Astrocyte (in vitro differentiated cells and primary cell): ENCODE data around the gene PUSL1.

Experiments
- EZH2 ChIP-seq: IDR thresholded peaks from 2 replicates; pipeline ENCODE4 v1.6.1; 2012; ENCODE audit warnings: mild to moderate bottlenecking, low read length, inconsistent platforms; ENCODE audit not compliant: insufficient read depth
- TF ChIP-seq, protein P1 (sequence below): IDR thresholded peaks from 2 replicates; pipeline ENCODE4 v1.5.1; 2011; ENCODE audit warnings: low read depth, mild to moderate bottlenecking, inconsistent platforms, low read length, moderate library complexity; ENCODE audit not compliant: insufficient read depth

DNA sequence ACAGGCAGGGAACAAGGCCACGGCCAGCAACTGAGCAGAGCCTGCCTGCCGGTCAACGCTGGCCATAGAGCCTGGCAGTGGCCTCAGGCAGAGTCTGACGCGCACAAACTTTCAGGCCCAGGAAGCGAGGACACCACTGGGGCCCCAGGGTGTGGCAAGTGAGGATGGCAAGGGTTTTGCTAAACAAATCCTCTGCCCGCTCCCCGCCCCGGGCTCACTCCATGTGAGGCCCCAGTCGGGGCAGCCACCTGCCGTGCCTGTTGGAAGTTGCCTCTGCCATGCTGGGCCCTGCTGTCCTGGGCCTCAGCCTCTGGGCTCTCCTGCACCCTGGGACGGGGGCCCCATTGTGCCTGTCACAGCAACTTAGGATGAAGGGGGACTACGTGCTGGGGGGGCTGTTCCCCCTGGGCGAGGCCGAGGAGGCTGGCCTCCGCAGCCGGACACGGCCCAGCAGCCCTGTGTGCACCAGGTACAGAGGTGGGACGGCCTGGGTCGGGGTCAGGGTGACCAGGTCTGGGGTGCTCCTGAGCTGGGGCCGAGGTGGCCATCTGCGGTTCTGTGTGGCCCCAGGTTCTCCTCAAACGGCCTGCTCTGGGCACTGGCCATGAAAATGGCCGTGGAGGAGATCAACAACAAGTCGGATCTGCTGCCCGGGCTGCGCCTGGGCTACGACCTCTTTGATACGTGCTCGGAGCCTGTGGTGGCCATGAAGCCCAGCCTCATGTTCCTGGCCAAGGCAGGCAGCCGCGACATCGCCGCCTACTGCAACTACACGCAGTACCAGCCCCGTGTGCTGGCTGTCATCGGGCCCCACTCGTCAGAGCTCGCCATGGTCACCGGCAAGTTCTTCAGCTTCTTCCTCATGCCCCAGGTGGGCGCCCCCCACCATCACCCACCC, 22.9 kb downstream of the PUSL1 start, which contains the start of gene TAS1R3:
- TF ChIP-seq, protein P1, sequence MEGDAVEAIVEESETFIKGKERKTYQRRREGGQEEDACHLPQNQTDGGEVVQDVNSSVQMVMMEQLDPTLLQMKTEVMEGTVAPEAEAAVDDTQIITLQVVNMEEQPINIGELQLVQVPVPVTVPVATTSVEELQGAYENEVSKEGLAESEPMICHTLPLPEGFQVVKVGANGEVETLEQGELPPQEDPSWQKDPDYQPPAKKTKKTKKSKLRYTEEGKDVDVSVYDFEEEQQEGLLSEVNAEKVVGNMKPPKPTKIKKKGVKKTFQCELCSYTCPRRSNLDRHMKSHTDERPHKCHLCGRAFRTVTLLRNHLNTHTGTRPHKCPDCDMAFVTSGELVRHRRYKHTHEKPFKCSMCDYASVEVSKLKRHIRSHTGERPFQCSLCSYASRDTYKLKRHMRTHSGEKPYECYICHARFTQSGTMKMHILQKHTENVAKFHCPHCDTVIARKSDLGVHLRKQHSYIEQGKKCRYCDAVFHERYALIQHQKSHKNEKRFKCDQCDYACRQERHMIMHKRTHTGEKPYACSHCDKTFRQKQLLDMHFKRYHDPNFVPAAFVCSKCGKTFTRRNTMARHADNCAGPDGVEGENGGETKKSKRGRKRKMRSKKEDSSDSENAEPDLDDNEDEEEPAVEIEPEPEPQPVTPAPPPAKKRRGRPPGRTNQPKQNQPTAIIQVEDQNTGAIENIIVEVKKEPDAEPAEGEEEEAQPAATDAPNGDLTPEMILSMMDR: no peak
- TF ChIP-seq EZH2: no peak
